NCI-H1694 (cell line): Measurements from ENCODE around the gene RNF169.

ENCODE experiments used
- DNase-seq: peaks from one replicate; lab custom pipeline; 2025; lab: John Stamatoyannopoulos, UW

Gene RNF169, protein sequence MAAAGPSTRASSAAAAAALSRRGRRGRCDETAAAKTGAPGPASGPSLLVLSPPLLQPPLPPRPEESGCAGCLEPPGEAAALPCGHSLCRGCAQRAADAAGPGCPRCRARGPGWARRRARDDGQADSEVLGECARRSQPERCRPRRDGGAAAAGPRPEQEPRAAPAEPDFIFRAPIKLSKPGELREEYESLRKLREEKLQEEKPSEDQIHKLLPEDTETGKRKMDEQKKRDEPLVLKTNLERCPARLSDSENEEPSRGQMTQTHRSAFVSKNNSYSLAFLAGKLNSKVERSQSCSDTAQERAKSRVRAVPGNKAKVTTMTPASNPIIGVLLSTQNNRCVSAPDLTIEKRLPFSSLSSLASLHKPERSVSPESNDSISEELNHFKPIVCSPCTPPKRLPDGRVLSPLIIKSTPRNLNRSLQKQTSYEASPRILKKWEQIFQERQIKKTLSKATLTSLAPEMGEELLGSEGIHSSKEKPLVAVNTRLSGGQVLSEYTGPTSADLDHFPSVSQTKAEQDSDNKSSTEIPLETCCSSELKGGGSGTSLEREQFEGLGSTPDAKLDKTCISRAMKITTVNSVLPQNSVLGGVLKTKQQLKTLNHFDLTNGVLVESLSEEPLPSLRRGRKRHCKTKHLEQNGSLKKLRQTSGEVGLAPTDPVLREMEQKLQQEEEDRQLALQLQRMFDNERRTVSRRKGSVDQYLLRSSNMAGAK

DNA sequence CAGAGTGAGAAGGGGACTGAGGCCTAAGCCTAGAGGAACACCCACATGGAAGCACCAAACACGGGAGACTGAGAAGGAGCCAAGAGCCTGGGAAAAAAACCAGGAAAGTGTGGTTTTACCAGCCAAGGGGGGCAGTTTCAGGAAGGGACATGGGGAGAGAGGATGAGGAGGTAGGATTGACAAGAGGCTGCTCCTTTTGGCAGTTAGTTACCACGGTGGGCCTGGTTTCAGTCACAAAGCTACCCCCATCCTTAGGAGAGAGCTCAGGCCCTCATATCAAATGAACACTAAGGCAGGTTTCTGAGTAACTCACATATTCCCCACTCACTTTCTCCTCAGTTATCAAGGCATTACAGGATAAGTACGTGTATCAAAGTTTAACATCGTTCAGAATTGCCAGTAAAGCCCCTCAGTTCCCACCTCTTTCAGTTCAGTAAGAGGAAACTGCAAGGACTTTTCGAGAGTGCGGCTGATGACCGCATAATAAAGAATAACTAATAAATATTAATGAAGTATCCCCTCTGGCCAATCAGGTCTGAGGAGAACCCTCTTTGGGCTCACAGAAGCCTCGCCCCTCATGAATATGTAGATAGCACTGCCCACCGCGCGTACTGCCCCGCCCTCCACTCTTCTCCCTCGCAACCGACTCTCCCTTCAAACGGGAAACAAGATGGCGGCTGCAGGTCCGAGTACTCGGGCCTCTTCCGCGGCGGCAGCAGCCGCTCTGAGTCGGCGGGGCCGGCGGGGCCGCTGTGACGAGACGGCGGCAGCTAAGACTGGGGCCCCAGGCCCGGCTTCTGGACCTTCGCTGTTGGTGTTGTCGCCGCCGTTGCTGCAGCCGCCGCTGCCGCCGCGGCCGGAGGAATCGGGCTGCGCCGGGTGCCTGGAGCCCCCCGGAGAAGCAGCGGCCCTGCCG is at the start of gene RNF169:
Gene RNF169 (plus strand): TSS at position 639 of the 916 bp plus-strand sequence. CDS start 32 bp downstream, at position 671.
- peak; percentile 93 for DNase-seq

DNA sequence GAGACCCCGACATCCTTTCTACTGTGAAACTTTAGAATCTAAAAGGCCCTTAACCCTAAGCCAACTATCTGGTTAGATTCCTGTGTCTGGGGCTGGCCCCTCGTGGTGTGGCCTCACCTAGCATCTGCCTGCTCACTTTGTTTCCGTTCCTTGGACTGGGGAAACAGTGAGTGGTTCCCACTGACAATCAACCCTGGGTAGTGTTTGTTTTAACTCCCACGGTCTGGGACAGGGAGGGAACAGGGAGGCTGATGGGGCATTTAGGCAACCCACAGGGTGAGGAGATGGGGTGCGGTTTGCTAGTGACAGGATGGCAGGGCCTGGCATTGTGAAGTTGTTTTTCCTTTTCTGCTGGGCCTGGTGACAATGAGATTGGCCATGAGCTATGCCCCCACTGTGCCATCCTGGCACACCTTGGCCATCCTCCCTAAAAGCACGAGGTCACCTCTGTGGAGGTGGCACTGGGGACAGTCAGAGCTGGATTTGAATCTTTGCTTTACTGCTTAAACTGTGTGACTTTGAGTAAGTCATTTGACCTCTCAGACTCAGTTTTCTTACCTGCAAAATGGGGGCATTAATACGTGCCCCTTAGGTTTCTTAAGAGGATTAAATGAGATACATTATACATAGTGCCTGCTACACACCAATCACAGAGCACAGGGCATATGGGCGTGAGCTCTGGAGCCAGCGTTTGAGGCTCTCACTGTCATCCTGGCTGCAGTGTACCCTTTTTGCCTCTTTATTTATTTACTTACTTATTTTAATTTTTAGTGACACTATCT is 48.8 kb upstream of the RNF169 start:
- no peak for DNase-seq

DNA sequence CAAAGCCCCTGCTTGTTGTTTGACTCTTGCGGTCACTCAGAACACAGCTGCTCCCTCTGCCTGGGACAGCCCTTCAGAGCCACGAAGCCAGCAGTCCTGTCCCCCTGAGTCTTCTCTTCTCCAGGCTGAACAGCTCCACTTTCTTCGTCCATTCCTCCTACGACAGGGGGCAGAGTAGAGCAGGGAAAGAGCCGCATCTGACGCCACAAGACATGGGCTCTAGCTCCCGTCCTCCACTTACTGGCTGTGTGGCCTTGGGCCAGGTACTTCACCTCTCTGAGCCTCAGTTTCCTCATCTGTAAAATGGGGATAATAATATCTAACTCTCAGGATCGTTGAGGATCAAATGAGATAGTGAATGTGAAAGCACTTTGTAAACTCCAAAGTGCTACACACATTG is 47.3 kb upstream of the RNF169 start:
- no peak for DNase-seq

DNA sequence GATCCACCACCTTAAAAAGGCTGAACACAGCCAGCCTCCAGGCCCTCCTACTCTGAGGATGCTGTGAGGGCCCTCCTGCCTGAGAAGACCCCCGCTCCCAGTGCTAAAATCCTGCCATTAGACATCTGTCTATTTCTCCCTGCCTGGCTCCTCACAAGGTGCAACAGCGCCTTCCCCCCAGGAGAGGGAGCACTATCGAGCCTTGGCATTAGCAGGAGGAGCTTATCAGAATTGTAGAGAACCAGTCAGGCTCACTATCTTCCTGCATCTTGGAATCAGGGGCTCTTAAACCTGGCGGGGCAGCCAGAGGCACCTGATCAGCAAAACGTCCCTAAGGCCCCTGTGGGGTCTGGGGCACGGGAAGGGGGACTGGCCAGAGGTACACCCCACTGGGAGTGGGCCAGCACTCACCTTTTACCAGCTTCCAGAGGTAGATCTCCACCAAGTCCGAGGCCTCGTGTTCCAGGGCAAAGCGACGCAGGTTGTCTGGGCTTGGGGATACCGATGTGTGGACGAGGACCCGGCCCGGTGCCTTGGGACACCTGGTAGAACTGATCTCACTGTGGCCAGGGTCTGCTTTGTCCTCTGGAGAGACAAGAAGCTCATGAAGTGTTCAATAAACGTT is 46.2 kb upstream of the RNF169 start:
- DNase-seq, result peak; percentile 53

DNA sequence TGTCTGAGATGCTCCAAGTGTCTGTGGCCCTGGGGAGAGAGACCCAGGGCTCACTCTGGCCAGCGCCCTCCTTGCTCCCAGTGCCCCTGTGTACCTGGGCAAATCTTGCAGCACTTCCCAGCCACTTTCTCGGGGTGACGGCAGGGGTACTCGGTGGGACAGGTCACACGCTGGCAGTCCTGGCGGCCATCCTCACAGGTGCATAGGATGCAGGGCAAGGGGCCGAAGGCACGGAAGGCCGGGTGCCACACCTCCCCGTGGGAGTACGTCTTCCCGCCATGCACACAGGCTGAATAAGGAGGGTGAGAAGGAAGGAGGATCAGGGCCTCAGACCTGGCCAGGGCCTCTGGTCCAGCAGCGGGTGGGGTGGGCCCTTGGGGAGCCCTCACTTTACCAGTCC is 45.4 kb upstream of the RNF169 start:
- no peak for DNase-seq

DNA sequence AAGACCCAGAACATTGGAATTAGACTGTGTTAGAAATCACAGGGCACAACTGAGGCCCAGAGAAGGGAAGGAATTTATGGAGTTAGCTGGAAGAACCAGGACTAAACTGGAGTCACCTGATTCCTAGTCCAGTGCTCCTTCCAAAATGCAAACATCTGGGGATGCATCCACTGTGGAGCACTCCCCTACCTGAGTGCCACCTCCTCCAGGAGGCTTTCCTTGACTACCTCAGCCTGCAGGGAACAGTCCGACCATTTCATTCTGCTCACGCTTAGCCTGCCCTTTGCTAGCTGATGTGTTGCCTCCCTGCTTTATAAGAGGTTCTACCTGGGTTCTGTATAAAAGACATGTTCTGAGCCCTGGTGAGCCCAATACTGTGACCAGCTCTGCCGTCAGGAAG is 41.5 kb upstream of the RNF169 start:
- DNase-seq, result no peak

DNA sequence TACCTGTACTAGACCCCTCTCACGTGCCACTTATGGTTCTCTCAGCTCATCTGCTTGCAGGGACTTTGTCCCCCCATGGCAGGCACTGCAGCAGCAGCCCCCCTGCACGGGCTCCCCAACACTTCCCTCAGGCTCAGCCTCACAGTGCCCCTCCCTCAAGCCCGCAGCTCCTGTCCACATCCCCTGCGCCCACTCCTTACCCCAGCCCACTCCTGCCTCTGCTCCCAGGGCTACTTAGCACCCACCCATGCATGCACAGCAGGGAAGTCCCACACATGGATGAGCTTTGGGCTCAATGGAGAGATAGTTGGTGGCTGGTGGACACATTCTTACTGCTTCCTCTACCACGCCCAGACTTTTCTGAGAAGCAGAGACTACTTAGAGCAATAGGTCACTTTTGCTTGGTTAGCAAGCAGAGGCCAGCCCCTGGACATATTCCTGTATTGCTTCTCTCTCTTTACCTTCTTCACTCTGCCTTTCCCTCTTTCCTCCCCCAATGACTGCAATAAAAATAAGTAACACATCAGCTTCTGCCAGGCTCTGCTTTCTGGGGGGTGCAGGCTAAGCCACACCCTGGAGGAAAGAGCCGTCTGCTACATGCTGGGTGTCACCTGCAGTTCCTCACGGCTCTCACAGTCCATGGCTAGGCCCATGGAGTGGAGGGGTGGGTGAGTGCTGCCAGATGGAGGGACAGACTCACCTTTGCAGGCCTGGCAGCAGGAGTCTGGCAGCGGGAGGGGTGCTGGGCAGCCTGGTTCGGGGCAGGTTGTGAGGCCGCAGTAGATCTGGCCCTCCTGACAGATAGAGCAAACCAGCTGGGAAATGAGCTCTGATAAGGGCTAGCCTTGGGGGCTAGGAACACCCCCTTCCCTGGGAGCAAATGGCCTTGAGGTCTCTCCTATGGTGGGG is 40.8 kb upstream of the RNF169 start:
- no peak for DNase-seq

DNA sequence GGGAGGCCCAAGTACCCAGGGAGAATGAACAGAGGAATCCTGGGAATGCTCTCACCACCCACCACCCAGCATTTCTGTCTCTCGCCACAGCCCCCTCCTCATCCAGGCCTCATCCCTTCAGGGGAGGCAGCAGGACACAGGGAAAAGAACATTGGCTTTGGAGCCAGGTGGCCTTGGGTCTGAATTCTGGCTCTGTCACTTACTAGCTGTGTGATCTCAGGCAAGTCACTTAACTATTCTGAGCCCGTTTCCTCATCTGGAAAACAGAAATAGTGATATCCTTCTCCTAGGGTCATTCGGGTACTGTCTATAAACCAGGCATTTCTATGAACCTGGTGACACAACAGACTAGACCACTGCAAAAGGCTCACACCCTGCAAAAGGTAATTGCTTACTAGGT is 39.5 kb upstream of the RNF169 start:
- no peak for DNase-seq

DNA sequence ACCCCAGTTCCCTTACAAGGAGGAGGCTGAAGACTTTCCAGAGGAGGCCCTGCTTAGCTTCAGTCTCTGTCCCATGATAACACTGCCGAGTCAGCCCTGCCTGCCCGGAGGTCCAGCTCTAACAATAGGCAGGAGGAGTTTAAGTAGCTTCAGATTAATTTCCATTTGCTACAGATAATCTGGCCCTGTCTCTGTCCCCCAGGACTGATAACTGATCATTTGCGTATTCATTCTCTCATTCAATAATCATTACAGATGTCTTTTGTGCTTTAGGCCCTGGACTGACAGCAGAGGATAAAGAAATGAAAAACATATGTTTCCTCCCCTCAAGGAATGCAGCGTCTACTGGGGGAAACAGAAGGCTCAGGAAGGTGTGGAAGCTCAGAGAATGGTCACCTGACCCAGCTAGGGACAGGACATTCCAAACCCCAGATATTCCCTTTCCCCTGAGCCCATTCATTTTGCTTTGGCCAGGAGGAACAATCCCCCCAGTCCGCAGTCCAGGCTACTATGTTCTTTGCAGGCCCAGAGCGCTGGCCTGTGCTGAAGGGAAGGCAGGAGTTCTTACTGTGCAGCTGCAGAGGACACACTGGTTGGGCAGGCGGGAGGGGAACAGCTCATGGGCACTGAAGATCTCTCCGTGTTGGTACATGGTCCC is 38.2 kb upstream of the RNF169 start:
- no peak for DNase-seq

DNA sequence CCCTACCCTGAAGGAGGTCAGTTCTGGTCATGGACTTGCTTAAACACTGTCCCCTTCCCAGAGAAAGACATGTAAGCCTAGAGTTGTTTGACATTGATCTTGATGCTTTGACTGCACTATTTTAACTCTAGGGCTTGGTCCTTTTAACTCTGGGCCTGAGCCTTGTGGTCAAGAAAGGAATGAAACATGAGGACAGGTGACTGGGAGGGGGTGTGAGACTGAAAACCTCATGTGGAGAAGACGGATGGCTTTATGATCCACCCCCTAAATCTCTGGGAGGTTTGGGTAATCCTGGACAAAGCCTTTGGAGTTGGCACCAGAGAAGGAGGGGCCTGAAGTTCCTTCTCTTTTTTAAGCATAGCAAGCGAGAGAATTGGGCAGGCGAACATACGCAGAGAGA is 35.0 kb upstream of the RNF169 start:
- DNase-seq, result no peak

DNA sequence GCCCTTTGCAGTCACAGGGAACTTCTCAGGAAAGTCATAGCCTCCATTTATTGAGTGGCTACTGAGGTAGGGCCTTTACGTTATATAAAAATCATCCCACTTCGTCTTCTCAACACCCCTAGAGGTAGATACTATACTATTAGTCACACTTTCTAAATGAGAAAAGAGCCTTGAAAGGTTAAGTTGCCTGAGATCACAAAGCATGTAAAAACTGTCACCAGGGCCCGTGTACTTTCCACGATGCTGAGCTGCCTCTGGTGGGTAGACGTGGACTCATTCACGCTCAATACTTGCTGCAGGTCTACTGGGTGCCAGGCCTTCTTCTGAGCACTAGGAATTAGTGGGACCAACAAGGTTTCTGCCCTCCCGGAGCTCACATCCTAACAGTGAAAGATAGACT is 33.7 kb upstream of the RNF169 start:
- no peak for DNase-seq

DNA sequence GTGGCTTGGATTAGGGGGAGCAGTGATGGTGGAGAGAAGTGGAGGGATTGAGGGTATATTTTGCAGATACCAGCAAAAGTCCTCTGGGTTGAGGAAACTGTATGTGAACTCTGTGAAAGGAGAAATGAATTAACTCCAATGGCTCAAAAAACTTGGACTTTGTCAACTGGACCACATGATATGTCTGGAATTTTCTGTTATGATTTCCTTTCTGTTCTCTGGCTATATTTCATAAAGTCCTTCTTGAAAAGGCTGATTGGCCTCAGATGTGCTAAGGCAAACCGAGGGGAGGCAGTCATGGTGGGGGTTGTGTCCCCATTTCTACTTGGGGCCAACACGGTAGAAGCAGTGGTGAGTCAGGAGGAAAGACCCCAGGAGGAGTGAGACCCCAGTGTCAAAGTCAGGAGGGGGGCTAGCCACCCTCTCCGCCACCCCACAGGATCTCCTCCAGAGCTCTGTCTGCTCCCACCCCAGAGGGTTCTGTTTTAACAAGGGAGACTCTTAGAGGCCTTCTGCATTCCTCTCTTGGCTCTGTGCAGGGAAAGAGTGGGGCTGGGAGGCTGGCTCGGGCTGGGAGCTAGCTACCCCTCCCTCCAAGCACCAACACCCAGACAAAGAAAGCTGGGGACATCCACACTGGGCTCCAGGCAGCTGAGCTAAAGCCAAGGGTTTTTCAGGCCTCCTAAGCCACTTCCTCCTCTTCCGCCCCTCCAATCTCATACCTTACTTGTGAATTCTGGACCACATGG is 31.3 kb upstream of the RNF169 start:
- DNase-seq, result no peak

DNA sequence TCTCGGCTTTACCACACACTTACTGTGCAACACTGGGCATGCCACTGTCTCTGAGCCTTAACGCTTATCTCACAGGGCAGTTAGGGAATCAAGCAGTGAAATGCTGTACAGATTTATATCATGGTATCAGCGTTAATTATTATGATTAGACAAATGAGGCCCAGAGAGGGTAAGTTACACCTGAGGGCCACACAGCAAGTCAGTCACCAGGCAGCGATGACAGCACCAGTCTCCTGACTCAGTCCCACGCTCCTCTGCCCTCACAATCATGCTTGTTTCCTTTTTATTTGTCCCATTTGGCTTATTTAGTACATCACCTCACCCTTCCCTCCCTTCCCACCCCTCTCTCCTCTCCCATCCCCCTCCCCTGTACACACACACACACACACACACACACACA is 29.6 kb upstream of the RNF169 start:
- DNase-seq, result no peak

DNA sequence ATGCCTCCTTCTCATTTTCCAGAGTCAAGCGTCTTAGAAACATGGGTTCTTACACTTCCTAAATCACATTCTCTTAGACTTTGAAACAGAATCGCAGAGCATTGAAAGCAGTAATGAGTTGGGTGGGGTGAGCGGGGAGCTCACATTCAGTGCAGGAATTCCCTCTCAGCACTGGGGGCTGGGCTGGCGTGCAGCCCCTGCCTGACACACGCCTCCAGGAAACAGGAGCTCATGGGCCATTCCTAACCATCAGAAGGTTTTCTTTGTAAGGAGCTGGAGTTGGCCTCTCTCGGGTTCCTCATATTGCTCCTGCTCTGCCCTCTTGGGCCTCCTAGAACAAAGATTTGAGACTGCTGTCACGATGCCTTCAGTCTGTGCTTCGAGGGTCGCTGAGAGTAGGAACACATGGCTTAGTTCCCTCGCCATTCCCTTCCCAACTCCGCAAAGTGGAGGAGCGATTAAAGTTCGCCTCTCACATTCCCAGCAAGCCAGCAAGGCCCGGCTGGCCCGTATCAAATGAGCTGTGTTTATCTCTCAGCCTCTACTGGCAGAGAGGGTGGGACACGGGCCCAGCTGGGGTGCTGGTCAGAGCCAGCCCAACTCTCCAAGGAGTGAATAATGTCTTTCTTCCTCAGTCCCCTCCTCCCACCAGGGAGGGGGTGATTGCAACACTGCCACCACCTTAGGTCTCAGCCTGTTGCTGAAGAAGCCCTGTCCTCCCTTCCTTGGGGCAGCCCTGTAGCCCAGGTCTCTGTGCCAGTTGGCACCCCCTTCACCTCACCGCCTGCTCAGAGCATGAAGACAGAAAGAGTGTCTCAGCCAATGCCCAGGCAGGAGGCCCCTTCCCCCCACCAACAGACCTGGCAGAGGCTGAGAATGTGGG is 27.8 kb upstream of the RNF169 start:
- no peak for DNase-seq

DNA sequence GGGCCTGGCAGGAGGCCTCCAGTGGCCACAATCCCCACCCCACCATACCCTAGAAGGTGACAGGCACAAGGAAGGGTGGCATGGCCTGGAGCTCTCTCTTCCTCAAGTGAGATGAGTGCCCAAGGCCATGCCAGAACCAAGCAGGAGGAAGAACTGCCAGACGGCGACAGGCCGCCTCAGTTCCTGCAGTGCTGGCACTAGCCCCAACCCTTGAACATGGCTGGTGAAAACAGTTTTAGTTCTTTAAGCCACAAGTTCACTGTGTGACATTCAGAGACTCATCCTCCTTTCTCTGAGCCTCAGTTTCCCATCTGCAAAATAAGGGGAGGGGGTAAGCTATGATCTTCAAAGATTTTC is 27.2 kb upstream of the RNF169 start:
- no peak for DNase-seq

DNA sequence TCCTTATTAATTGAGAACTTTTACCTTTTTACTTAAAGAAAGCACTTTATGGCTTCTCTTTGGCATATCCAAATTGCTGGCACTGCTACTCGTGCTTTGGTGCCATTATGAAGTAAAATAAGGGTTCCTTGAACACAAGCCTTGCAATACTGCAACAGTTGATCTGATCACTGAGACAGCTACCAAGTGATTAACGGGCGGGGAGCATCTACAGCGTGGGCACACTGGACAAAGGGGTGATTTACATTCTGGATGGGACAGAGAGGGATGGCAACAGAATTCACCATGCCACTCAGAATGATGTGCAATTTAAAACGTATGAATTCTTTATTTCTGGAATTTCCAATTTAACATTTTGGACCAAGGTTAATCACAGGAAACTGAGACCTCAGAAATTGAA is 25.1 kb upstream of the RNF169 start:
- DNase-seq, result no peak

DNA sequence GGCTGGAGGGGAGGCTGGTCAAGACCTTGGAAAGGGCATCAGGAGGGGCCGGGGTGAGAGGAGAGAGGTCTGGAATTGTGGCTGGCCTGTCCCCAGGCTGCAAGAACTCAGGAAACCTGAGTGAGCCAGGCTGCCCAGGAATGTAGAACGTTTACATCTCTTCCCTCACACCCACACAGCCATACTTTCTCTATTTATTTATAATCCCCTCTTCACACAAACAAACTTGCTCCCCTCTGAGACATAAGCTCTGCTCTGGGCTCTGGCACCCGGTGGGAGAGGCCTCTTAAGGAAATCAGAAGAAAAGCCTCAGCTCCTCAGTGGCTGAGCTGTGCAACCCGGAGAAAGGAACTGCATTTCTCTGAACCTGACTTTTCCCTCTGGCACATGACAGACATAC is 22.9 kb upstream of the RNF169 start:
- no peak for DNase-seq
